Prostate gland (tissue), 2 donors: ENCODE results near the gene TMEM108. TPM values are rescaled to one million over a fixed set of nuclear protein-coding genes. Genes with fewer than 3 reads are reported as not detected.

Experiments
- DNase-seq: peaks from one replicate; pipeline ENCODE4 v3.0.0-alpha.2; 2019; ENCODE audit warnings: low spot score
- H3K27ac ChIP-seq, 2 donors: fragments of 200-600 bp; sonication (generic); 2 replicates each; pipeline ENCODE4 v1.5.1; 2017 to 2019
- H3K27me3 ChIP-seq: fragments of 200-600 bp; sonication (generic); replicated peaks from 2 replicates; pipeline ENCODE4 v1.5.1; 2019; ENCODE audit not compliant: insufficient read depth
- H3K36me3 ChIP-seq, 2 donors: fragments of 200-600 bp; sonication (generic); 1 replicate in 1 of 2; 2 replicates in 1 of 2; pipeline versions ENCODE4 v1.5.1 to v1.8.1; 2017 to 2019
- H3K4me1 ChIP-seq: fragments of 200-600 bp; sonication (generic); replicated peaks from 2 replicates; pipeline ENCODE4 v1.5.1; 2019
- H3K4me3 ChIP-seq, 2 donors: fragments of 200-600 bp; sonication (generic); 2 replicates each; pipeline ENCODE4 v1.5.1; 2017 to 2019
- H3K9me3 ChIP-seq: fragments of 200-600 bp; sonication (generic); 2 replicates; pipeline ENCODE4 v1.5.1; 2017
- POLR2A ChIP-seq: fragments of 450-650 bp; IDR thresholded peaks from one replicate; pipeline ENCODE4 v1.6.1; 2016; ENCODE audit warnings: antibody characterized with exemption, mild to moderate bottlenecking
- POLR2AphosphoS5 ChIP-seq: sonication (generic); formaldehyde crosslinking; IDR thresholded peaks from one replicate; pipeline ENCODE4 v1.6.1; 2017; ENCODE audit warnings: antibody characterized with exemption
- WGBS: methylation state at CpG from one replicate; pipeline ENCODE4 v1.1.5; 2018; 5-methylcytosine and 5-hydroxymethylcytosine counted together
- intact Hi-C: fragments of 100-400 bp; cut with DNase I; formaldehyde crosslinking; loops from one replicate; pipeline ENCODE4 v1.14.2; 2022
- total RNA-seq, 2 donors: library from RNA; depleted of rRNA; stranded (reverse); fragments of >200 nt; gene quantifications; one replicate each; pipeline ENCODE4 v1.1.0, GENCODE V29; 2016
- TF ChIP-seq, protein P1 (sequence below), 4 experiments: fragments of 200-600 bp in 2 of 4; fragments of 450-650 bp in 2 of 4; sonication (generic) in 2 of 4; IDR thresholded peaks; 1 replicate in 3 of 4; 2 replicates in 1 of 4; pipeline ENCODE4 v1.5.1; 2016 to 2019; ENCODE audit warnings: antibody characterized with exemption in 4 of 4, mild to moderate bottlenecking in 2 of 4, moderate library complexity in 2 of 4

Gene TMEM108
- total RNA-seq, 2 donors from 2014 or later = 8.1 TPM; not detected in 1

DNA sequence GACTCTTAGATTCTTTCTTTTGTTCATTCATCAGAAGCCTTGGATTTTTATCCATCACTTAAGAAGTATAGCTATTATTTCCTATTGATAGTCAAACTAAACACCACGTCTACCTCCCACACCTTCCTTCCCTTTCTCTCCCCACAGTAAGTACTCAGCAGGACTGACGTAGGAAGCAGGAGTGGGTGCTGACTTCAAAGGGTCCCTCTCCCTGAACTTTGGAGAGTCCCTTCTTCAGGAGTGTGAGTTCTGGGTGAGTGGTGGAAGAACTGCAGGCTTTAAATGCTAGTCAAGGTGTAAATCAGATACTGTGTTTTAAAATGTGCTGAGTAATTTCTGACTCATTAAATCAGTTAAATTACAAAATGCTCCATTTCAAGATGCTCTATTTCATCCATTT, 235.2 kb downstream of the TMEM108 start:
- no peaks in the 10 kb centered on the region for H3K9me3 ChIP-seq
- 82% methylated on average over 2 of the region's 2 CpGs for WGBS
- H3K27ac ChIP-seq = no peak overlapping the region
- no peaks in the 10 kb centered on the region for H3K27me3 ChIP-seq
- DNase-seq = no peak
- intact Hi-C loops = no loop called here
- no peaks in the 10 kb centered on the region for H3K36me3 ChIP-seq
- H3K4me1 ChIP-seq = no peaks in the 10 kb centered on the region
- no peak overlapping the region for H3K4me3 ChIP-seq
- TF ChIP-seq POLR2A (no peak), POLR2AphosphoS5 (no peak)
- TF ChIP-seq, protein P1, sequence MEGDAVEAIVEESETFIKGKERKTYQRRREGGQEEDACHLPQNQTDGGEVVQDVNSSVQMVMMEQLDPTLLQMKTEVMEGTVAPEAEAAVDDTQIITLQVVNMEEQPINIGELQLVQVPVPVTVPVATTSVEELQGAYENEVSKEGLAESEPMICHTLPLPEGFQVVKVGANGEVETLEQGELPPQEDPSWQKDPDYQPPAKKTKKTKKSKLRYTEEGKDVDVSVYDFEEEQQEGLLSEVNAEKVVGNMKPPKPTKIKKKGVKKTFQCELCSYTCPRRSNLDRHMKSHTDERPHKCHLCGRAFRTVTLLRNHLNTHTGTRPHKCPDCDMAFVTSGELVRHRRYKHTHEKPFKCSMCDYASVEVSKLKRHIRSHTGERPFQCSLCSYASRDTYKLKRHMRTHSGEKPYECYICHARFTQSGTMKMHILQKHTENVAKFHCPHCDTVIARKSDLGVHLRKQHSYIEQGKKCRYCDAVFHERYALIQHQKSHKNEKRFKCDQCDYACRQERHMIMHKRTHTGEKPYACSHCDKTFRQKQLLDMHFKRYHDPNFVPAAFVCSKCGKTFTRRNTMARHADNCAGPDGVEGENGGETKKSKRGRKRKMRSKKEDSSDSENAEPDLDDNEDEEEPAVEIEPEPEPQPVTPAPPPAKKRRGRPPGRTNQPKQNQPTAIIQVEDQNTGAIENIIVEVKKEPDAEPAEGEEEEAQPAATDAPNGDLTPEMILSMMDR (IDR thresholded peaks at IDR 0.05) = no peak

DNA sequence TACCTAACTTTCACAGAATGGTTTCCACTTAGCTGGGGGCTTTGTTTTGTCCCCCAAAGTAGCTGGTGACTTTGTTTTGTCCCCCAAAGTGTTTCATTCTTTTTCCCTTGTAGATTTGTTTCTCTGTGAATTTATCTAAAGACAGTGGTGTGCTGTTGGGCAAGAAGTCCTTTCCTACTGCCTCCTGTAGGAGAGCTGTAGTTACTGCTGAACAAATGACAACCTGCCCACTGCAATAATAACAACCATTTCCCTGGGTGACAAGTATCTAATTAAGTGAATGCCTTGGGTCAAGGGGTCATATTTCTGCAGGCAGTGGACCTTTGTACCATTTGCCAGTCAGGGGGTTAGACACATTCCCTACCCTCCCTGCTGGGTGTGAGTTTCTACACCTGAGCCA, 236.3 kb downstream of the TMEM108 start:
- no peak overlapping the region for H3K27ac ChIP-seq
- intact Hi-C loops = no loop called here
- H3K4me1 ChIP-seq = no peaks in the 10 kb centered on the region
- no peaks in the 10 kb centered on the region for H3K36me3 ChIP-seq
- DNase-seq = no peak
- H3K27me3 ChIP-seq = no peaks in the 10 kb centered on the region
- H3K9me3 ChIP-seq = no peaks in the 10 kb centered on the region
- TF ChIP-seq, protein P1 (IDR thresholded peaks at IDR 0.05) = no peak
- no peak for TF ChIP-seq POLR2A
- TF ChIP-seq POLR2AphosphoS5 = no peak
- no peak overlapping the region for H3K4me3 ChIP-seq

DNA sequence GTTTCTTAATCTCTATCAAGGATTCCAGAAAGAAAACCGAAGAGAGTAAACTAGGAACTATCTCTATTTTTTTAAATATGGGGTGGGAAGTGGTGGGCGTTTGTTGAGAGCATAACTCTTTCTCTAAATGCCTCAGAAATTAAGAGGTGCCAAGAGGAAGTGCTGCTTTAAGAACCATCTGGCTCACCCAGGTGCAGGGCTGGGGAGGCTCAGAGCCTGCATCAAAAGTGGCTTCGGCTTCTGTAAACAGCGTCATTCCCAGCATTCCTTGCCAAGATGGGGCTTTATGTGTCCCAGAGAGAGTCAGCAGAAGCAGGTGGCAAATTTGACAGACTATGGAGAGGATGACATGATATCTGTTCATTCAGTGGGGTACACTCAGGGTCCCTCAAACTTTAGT, 238.4 kb downstream of the TMEM108 start:
- Histone ChIP-seq H3K9me3 (no peaks in the 10 kb centered on the region), H3K4me1 (no peaks in the 10 kb centered on the region), H3K27ac (no peak overlapping the region), H3K27me3 (no peaks in the 10 kb centered on the region), H3K4me3 (no peak overlapping the region), H3K36me3 (no peaks in the 10 kb centered on the region)
- TF ChIP-seq POLR2A (no peak), POLR2AphosphoS5 (no peak)
- TF ChIP-seq, protein P1 (IDR thresholded peaks at IDR 0.05) = no peak
- DNase-seq = no peak
- intact Hi-C loops = no loop called here
- WGBS = 46% methylated on average over 4 of the region's 4 CpGs

DNA sequence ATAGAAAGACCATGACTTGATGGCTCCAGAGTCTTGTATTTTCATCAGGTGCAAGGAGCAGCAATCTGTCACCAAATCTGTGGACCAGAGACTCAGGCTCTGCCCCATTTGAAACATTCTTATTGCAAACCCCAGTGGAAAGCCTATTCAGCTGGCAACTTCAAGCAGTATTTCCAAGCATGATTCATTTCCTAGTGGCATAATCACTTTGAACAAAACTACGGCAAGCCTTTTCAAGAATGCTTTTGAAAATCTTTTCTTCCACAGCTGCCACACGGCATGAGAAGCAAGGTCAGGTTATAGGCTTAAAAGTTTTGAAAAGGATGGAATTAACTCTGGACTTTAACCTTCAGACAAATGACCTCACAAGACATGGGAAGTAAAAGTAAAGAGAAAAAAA, 239.6 kb downstream of the TMEM108 start:
- Histone ChIP-seq H3K36me3 (no peaks in the 10 kb centered on the region), H3K9me3 (no peaks in the 10 kb centered on the region), H3K4me3 (no peak overlapping the region), H3K27me3 (no peaks in the 10 kb centered on the region), H3K4me1 (no peaks in the 10 kb centered on the region), H3K27ac (no peak overlapping the region)
- intact Hi-C loops = no loop called here
- DNase-seq = no peak
- no peak for TF ChIP-seq POLR2AphosphoS5
- TF ChIP-seq, protein P1 (IDR thresholded peaks at IDR 0.05) = no peak
- no peak for TF ChIP-seq POLR2A
- 67% methylated on average over 2 of the region's 2 CpGs for WGBS

DNA sequence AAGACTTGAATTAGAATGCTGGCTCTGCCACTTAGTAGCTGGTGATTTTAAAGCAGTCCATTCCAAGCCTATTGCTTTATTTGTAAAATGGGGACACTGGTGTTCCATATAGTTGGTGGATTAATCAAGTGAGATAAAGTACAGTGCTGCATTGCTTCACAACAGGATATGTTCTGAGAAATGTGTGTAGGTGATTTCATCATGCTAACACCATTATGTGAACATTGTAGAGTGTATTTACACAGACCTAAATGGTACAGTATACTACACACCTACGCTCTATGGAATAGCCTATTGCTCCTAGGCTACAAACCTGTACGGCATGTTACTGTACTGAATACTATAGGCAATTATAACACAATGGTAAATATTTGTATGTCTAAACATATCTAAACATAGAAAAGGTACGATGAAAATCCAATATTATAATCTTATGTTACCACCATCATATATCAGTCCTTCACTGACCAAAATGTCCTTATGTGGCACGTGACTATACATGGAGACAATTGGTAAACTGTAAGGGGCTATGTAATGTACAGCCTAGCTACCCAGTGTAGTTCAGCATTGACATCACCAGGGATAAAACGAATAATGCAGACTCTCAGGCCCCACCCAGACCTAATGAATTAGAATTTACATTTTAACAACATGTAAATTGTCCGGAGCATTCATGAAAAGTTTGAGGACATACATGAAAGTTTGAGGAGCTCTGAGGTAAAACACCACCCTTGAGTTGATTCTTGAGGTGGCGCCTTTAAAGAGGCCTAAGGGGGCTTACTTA, 240.3 kb downstream of the TMEM108 start:
- TF ChIP-seq POLR2AphosphoS5 = no peak
- TF ChIP-seq POLR2A = no peak
- TF ChIP-seq, protein P1 (IDR thresholded peaks at IDR 0.05) = no peak
- no peaks in the 10 kb centered on the region for H3K27me3 ChIP-seq
- no peaks in the 10 kb centered on the region for H3K36me3 ChIP-seq
- no peak for DNase-seq
- WGBS = 94% methylated on average over 7 of the region's 7 CpGs
- no peaks in the 10 kb centered on the region for H3K9me3 ChIP-seq
- H3K4me3 ChIP-seq = no peak overlapping the region
- intact Hi-C loops = no loop called here
- H3K27ac ChIP-seq = no peak overlapping the region
- no peaks in the 10 kb centered on the region for H3K4me1 ChIP-seq
